Dedifferentiated amniotic fluid mesenchymal stem cell (primary cell): Measurements from ENCODE around the gene FHOD3.

Experiments used
- DNase-seq: peaks from one replicate; pipeline ENCODE4 v3.0.0-alpha.2; 2016; ENCODE audit errors: extremely low spot score

FHOD3 gene

GRCh38 chr18:36410346-36410745, 112.8 kb downstream of the FHOD3 start:
- no peak for DNase-seq

- DNase-seq, result no peak
Observed at GRCh38 chr18:36411745-36412168, 114.2 kb downstream of the FHOD3 start.

GRCh38 chr18:36412778-36413177, 115.3 kb downstream of the FHOD3 start:
- no peak for DNase-seq

- no peak for DNase-seq
Observed at GRCh38 chr18:36415171-36415570, 117.7 kb downstream of the FHOD3 start.

- DNase-seq, result peak; percentile 54
Observed at GRCh38 chr18:36415625-36416024, 118.1 kb downstream of the FHOD3 start.

- peak; percentile 56 for DNase-seq
Observed at GRCh38 chr18:36419188-36419899, 121.8 kb downstream of the FHOD3 start.

GRCh38 chr18:36419900-36420531, 122.5 kb downstream of the FHOD3 start:
- DNase-seq, result no peak

- no peak for DNase-seq
Observed at GRCh38 chr18:36420826-36421225, 123.3 kb downstream of the FHOD3 start.

- no peak for DNase-seq
Observed at GRCh38 chr18:36424741-36425142, 127.2 kb downstream of the FHOD3 start.

GRCh38 chr18:36427369-36427768, 129.9 kb downstream of the FHOD3 start:
- no peak for DNase-seq

GRCh38 chr18:36427831-36428230, 130.3 kb downstream of the FHOD3 start:
- no peak for DNase-seq

GRCh38 chr18:36428431-36429029, 131.0 kb downstream of the FHOD3 start:
- no peak for DNase-seq

- DNase-seq, result no peak
Observed at GRCh38 chr18:36432880-36433555, 135.5 kb downstream of the FHOD3 start.

GRCh38 chr18:36436387-36436786, 138.9 kb downstream of the FHOD3 start:
- no peak for DNase-seq

- DNase-seq, result peak; percentile 40
Observed at GRCh38 chr18:36440614-36441013, 143.1 kb downstream of the FHOD3 start.

- DNase-seq, result peak; percentile 40
Observed at GRCh38 chr18:36441426-36442240, 144.1 kb downstream of the FHOD3 start.

GRCh38 chr18:36442717-36443116, 145.2 kb downstream of the FHOD3 start:
- DNase-seq, result no peak

- no peak for DNase-seq
Observed at GRCh38 chr18:36446059-36446458, 148.5 kb downstream of the FHOD3 start.

- DNase-seq, result no peak
Observed at GRCh38 chr18:36448384-36449290, 151.1 kb downstream of the FHOD3 start.

- peak; percentile 36 for DNase-seq
Observed at GRCh38 chr18:36449451-36449850, 151.9 kb downstream of the FHOD3 start.

- DNase-seq, result no peak
Observed at GRCh38 chr18:36450264-36450663, 152.8 kb downstream of the FHOD3 start.
